ENCODE results near the gene DUSP14. TPM values are rescaled to one million over a fixed set of nuclear protein-coding genes. Genes with fewer than 3 reads are reported as not detected.

The DUSP14 gene
- total RNA-seq, 1 donor from 2014 or later = 17.3 TPM

DNA sequence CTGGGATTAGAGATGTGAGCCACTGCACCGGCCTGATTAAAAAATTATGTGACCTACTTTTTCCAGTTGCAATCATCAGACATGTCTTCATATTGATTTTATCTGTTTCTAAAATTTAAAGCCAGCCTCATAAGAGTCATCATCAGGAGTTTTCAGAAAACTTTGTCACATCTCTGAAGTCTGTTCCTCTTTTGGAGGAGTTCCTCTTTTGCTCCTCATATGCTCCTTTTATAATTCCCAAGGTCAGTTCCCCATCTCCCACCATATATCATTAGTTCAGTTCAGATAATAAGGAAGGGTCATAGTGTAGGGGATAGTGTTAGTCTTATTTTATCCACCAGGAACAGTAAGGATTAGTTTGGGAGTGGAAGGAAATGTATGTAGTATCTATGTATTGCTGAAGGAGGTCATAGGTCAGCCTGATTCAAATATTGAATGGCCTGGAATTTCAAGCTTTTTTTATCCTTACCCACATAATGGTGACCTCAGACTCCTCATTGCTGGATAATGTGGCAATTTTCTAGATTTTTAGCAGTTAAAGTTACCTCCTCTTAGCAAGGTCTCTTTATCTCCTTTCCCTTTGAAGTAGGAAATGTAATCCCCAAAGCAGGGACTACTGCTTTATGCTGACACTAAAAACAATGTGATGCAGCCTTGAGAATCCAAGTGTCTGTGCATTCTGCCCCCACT is 13.8 kb upstream of the DUSP14 start:
- H3K27ac ChIP-seq = no peak overlapping the region

DNA sequence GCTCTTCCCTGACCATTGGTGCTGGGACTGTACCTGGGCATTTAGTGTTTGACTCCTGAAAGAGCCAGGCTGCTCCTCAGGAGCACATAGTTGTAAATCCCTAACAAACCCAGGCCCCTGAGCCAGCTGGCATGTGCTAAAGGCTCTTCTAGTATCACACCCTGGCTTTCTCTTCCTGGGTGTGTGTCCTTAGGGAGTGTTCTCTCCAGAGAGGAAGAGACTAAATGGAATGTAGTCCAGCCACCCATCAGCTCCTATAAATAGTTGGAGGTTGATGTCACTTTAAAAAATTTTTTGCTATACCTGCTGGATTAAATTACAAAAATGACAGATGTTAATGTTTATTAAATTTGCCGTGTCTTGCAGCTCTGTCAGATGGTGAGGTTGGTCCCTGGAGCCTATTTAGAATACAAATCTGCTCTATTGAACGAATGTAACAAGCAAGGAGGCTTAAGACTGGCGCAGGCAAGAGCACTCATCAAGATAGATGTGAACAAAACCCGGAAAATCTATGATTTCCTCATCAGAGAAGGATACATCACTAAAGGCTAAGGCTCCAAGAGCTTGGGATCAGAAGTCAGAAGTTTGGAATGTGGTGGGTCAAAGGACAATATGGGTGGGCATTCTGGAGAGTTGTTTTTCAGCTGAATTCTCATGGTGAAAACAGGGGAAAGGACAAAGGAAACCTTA is 13.1 kb upstream of the DUSP14 start:
- H4K20me1 ChIP-seq (ENCODE audit: low read depth) = no peaks in the 10 kb centered on the region
- Mint-ChIP-seq H3K27ac (no peak overlapping the region), H3K9me3 (no peaks in the 10 kb centered on the region), H3K27me3 (ENCODE audit: insufficient read depth, low read depth) (peaks cover 2% of the 10 kb centered on the region), H3K4me3 (no peak overlapping the region), H3K36me3 (peaks cover 32% of the 10 kb centered on the region), H3K4me1 (peaks cover 2% of the 10 kb centered on the region)
- H3K79me2 ChIP-seq (ENCODE audit: low read depth) = no peaks in the 10 kb centered on the region
- peaks cover 10% of the 10 kb centered on the region for H3F3A ChIP-seq (ENCODE audit: low read depth)
- no peak overlapping the region for H3K27ac ChIP-seq
- H3K27me3 ChIP-seq = no peaks in the 10 kb centered on the region
- H3K9me3 ChIP-seq (ENCODE audit: low read depth) = no peaks in the 10 kb centered on the region
- no peak overlapping the region for H3K4me2 ChIP-seq
- H3K36me3 ChIP-seq = peaks cover 5% of the 10 kb centered on the region
- H3K9ac ChIP-seq = no peak overlapping the region
- no peak for DNase-seq (ENCODE audit: low spot score)
- no peak for TF ChIP-seq EZH2 (IDR thresholded peaks at IDR 0.05)
- TF ChIP-seq EZH2phosphoT487 (IDR thresholded peaks at IDR 0.05) = no peak
- TF ChIP-seq, protein P1, sequence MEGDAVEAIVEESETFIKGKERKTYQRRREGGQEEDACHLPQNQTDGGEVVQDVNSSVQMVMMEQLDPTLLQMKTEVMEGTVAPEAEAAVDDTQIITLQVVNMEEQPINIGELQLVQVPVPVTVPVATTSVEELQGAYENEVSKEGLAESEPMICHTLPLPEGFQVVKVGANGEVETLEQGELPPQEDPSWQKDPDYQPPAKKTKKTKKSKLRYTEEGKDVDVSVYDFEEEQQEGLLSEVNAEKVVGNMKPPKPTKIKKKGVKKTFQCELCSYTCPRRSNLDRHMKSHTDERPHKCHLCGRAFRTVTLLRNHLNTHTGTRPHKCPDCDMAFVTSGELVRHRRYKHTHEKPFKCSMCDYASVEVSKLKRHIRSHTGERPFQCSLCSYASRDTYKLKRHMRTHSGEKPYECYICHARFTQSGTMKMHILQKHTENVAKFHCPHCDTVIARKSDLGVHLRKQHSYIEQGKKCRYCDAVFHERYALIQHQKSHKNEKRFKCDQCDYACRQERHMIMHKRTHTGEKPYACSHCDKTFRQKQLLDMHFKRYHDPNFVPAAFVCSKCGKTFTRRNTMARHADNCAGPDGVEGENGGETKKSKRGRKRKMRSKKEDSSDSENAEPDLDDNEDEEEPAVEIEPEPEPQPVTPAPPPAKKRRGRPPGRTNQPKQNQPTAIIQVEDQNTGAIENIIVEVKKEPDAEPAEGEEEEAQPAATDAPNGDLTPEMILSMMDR (IDR thresholded peaks at IDR 0.05) = no peak
- no peak overlapping the region for H3K4me3 ChIP-seq
- H2AFZ ChIP-seq (replicated peaks) = no peak overlapping the region
- no peaks in the 10 kb centered on the region for H3K4me1 ChIP-seq

More for the DNA sequence above, 13.8 kb upstream of the DUSP14 start:
- Histone ChIP-seq H3K4me2 (no peak overlapping the region), H2AFZ (replicated peaks) (no peak overlapping the region), H4K20me1 (ENCODE audit: low read depth) (no peaks in the 10 kb centered on the region), H3K9ac (no peak overlapping the region), H3K36me3 (peaks cover 5% of the 10 kb centered on the region), H3K9me3 (ENCODE audit: low read depth) (no peaks in the 10 kb centered on the region), H3F3A (ENCODE audit: low read depth) (peaks cover 3% of the 10 kb centered on the region), H3K27me3 (no peaks in the 10 kb centered on the region), H3K79me2 (ENCODE audit: low read depth) (no peaks in the 10 kb centered on the region), H3K4me1 (no peaks in the 10 kb centered on the region), H3K4me3 (no peak overlapping the region)
- no peak for DNase-seq (ENCODE audit: low spot score)
- Mint-ChIP-seq H3K27me3 (ENCODE audit: insufficient read depth, low read depth) (peaks cover 2% of the 10 kb centered on the region), H3K9me3 (no peaks in the 10 kb centered on the region), H3K36me3 (peaks cover 36% of the 10 kb centered on the region), H3K4me1 (peaks cover 2% of the 10 kb centered on the region), H3K4me3 (no peak overlapping the region), H3K27ac (no peak overlapping the region)
- TF ChIP-seq EZH2phosphoT487 (IDR thresholded peaks at IDR 0.05) (no peak), EZH2 (IDR thresholded peaks at IDR 0.05) (no peak)
- TF ChIP-seq, protein P1 (IDR thresholded peaks at IDR 0.05) = no peak

DNA sequence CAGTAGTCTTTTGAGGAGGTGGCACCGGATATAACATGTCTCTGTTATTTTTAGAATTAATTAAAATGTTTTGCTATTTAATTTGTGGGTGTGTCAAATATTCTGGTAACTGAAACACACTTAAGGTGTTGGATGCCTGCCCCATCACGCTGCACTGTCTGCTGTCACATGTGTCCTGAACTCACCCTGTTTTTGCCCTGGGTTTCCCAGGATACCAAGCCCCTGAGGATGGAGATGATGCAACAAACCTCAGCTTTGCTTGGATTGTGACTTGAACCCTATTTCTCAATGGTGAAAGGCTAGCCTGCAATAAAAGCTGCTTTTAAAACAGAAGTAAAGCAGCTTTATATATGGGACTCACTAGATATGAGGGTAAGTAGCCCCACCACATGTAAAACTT is 11.5 kb upstream of the DUSP14 start:
- Histone ChIP-seq H3K27me3 (no peaks in the 10 kb centered on the region), H3K79me2 (ENCODE audit: low read depth) (no peaks in the 10 kb centered on the region), H3K27ac (no peak overlapping the region), H3K4me1 (peaks cover 3% of the 10 kb centered on the region), H3F3A (ENCODE audit: low read depth) (peaks cover 11% of the 10 kb centered on the region), H4K20me1 (ENCODE audit: low read depth) (no peaks in the 10 kb centered on the region), H3K9me3 (ENCODE audit: low read depth) (no peaks in the 10 kb centered on the region), H3K4me3 (no peak overlapping the region), H3K4me2 (no peak overlapping the region), H2AFZ (replicated peaks) (no peak overlapping the region), H3K9ac (no peak overlapping the region), H3K36me3 (peaks cover 5% of the 10 kb centered on the region)
- Mint-ChIP-seq H3K9me3 (no peaks in the 10 kb centered on the region), H3K4me1 (peaks cover 8% of the 10 kb centered on the region), H3K27ac (no peak overlapping the region), H3K27me3 (ENCODE audit: insufficient read depth, low read depth) (peaks cover 2% of the 10 kb centered on the region), H3K4me3 (no peak overlapping the region), H3K36me3 (peaks cover 27% of the 10 kb centered on the region)
- TF ChIP-seq EZH2phosphoT487 (IDR thresholded peaks at IDR 0.05) (no peak), EZH2 (IDR thresholded peaks at IDR 0.05) (no peak)
- TF ChIP-seq, protein P1 (IDR thresholded peaks at IDR 0.05) = no peak
- no peak for DNase-seq (ENCODE audit: low spot score)
